Stimulated activated CD8-positive, alpha-beta memory T cell treated with anti-CD3 and anti-CD28 coated beads, Interleukin-7, amount 100 ng/mL, for 48 hours (primary cell): Measurements from ENCODE around the gene TMTC2.
"Not testable (repeated sequence)": the region's sequence is repeated elsewhere in the genome, so short reads cannot be mapped to it uniquely, and the experiment has no call there.

Experiments
- DNase-seq, 2 donors: peaks; one replicate each; pipeline ENCODE4 v3.0.0-alpha.2; 2020; ENCODE audit warnings: low read depth in 1 of 2; ENCODE audit errors: extremely low read depth in 1 of 2

Gene TMTC2

GRCh38 chr12:82783435-82783834 lies 96.7 kb downstream of the TMTC2 start:
- DNase-seq = no peak

- no peak for DNase-seq
These were observed 100.3 kb downstream of the TMTC2 start for GRCh38 chr12:82787016-82787415.

GRCh38 chr12:82788594-82788993 lies 101.9 kb downstream of the TMTC2 start:
- DNase-seq = no peak

GRCh38 chr12:82789674-82790073 lies 103.0 kb downstream of the TMTC2 start:
- DNase-seq = no peak

- DNase-seq = no peak
These were observed 107.1 kb downstream of the TMTC2 start for GRCh38 chr12:82793751-82794281.

GRCh38 chr12:82797480-82797879 lies 110.8 kb downstream of the TMTC2 start:
- DNase-seq = no peak

- no peak for DNase-seq
These were observed 113.5 kb downstream of the TMTC2 start for GRCh38 chr12:82800185-82800584.

GRCh38 chr12:82801951-82802610 lies 115.4 kb downstream of the TMTC2 start:
- DNase-seq = no peak

GRCh38 chr12:82803201-82803600 lies 116.5 kb downstream of the TMTC2 start:
- no peak for DNase-seq

GRCh38 chr12:82804601-82805000 lies 117.9 kb downstream of the TMTC2 start:
- DNase-seq = no peak

- DNase-seq = not testable (repeated sequence)
These were observed 118.3 kb downstream of the TMTC2 start for GRCh38 chr12:82805004-82805403.

- DNase-seq = no peak
These were observed 119.2 kb downstream of the TMTC2 start for GRCh38 chr12:82805812-82806497.

GRCh38 chr12:82807132-82807737 lies 120.5 kb downstream of the TMTC2 start:
- no peak for DNase-seq

- no peak for DNase-seq
These were observed 123.9 kb downstream of the TMTC2 start for GRCh38 chr12:82810568-82810967.

GRCh38 chr12:82817368-82817767 lies 130.7 kb downstream of the TMTC2 start:
- DNase-seq = no peak

- DNase-seq = no peak
These were observed 131.7 kb downstream of the TMTC2 start for GRCh38 chr12:82818271-82819035.

- no peak for DNase-seq
These were observed 139.8 kb downstream of the TMTC2 start for GRCh38 chr12:82826505-82826904.

GRCh38 chr12:82832096-82832495 lies 145.4 kb downstream of the TMTC2 start:
- DNase-seq = no peak

GRCh38 chr12:82832981-82833380 lies 146.3 kb downstream of the TMTC2 start:
- DNase-seq = no peak

GRCh38 chr12:82833481-82833880 lies 146.8 kb downstream of the TMTC2 start:
- no peak for DNase-seq

- DNase-seq = no peak
These were observed 148.5 kb downstream of the TMTC2 start for GRCh38 chr12:82835217-82835616.
